ENCODE measurements around the gene WNT7B. TPM values are rescaled to one million over a fixed set of nuclear protein-coding genes. Genes with fewer than 3 reads are reported as not detected.

WNT7B gene
- total and polyA plus RNA-seq, 8 donors, result 0.16 to 1.3 (median 0.71) TPM

- no peak overlapping the region for H3K4me3 ChIP-seq
- FAIRE-seq (no peak), ATAC-seq (peak; percentile 8 to 64 (median 40)), DNase-seq (no peak)
- intact Hi-C loops (cut with DNase I), result no loop called here
- no peaks in the 10 kb centered on the region for H3K27me3 ChIP-seq
- peak overlapping the region in 2 of 4 donors; percentile 10 to 27 for H3K27ac ChIP-seq
- TF ChIP-seq CTCF (IDR thresholded peaks at IDR 0.05), result no peak
- no peaks in the 10 kb centered on the region for H3K4me1 ChIP-seq
- H3K9me3 ChIP-seq, result no peaks in the 10 kb centered on the region
- H3K36me3 ChIP-seq, result no peaks in the 10 kb centered on the region
- 50 to 59% methylated on average over 33 of the region's 33 CpGs for WGBS, 2 donors
Measured at GRCh38 chr22:45905924-45906865, 70.8 kb downstream of the WNT7B start.

GRCh38 chr22:45905326-45905923 lies 71.5 kb downstream of the WNT7B start:
- Histone ChIP-seq H3K27ac (peak overlapping the region in 1 of 4 donors; percentile 10), H3K9me3 (no peaks in the 10 kb centered on the region), H3K4me3 (no peak overlapping the region), H3K36me3 (no peaks in the 10 kb centered on the region), H3K27me3 (no peaks in the 10 kb centered on the region), H3K4me1 (no peaks in the 10 kb centered on the region)
- TF ChIP-seq CTCF (IDR thresholded peaks at IDR 0.05), result no peak
- FAIRE-seq (no peak), ATAC-seq (no peak), DNase-seq (no peak)
- 54 to 66% methylated on average over 26 to 27 of the region's 27 CpGs for WGBS, 2 donors
- intact Hi-C loops (cut with DNase I), result no loop called here

GRCh38 chr22:45904236-45904635 lies 72.7 kb downstream of the WNT7B start:
- ATAC-seq (no peak), FAIRE-seq (no peak)
- TF ChIP-seq CTCF (IDR thresholded peaks at IDR 0.05), result no peak

GRCh38 chr22:45903355-45904135 lies 73.4 kb downstream of the WNT7B start:
- no peak for FAIRE-seq
- DNase-seq, result peak in 4 of 6 donors; percentile 34 to 64 (median 46)
- H3K36me3 ChIP-seq, result no peaks in the 10 kb centered on the region
- H3K9me3 ChIP-seq, result no peaks in the 10 kb centered on the region
- 14 to 15% methylated on average over 24 to 28 of the region's 28 CpGs for WGBS, 2 donors
- peak; percentile 62 to 81 (median 74) for ATAC-seq
- no peak for TF ChIP-seq CTCF (IDR thresholded peaks at IDR 0.05)
- H3K4me3 ChIP-seq, result no peak overlapping the region
- intact Hi-C loops (cut with DNase I), result no loop called here
- H3K4me1 ChIP-seq, result no peaks in the 10 kb centered on the region
- H3K27ac ChIP-seq, result no peak overlapping the region
- H3K27me3 ChIP-seq, result no peaks in the 10 kb centered on the region

More at GRCh38 chr22:45904236-45904635, 72.7 kb downstream of the WNT7B start:
- intact Hi-C loops (cut with DNase I), result no loop called here
- Histone ChIP-seq H3K27me3 (no peaks in the 10 kb centered on the region), H3K9me3 (no peaks in the 10 kb centered on the region), H3K4me1 (no peaks in the 10 kb centered on the region), H3K4me3 (no peak overlapping the region), H3K27ac (no peak overlapping the region), H3K36me3 (no peaks in the 10 kb centered on the region)
- WGBS, 2 donors, result 65 to 80% methylated on average over 7 of the region's 7 CpGs
- no peak for DNase-seq

Data from pancreas (tissue), 10 donors.